Keratinocyte (primary cell): ENCODE measurements around the gene DDX54. TPM values are rescaled to one million over a fixed set of nuclear protein-coding genes. Genes with fewer than 3 reads are reported as not detected.

Experiments used
- DNase-seq: peaks from one replicate; pipeline ENCODE4 v3.0.0-alpha.2; 2011; ENCODE audit warnings: low read depth, missing footprints, low spot score
- FAIRE-seq: peaks from 2 replicates; lab custom pipeline; 2011; peaks lifted over from hg19 to GRCh38; lab: Jason Lieb, UNC
- H2AFZ ChIP-seq: 2 replicates; pipeline ENCODE4 v1.6.0; 2012; ENCODE audit warnings: low read length, control low read depth, inconsistent platforms; ENCODE audit not compliant: control insufficient read depth
- H3K27ac ChIP-seq: 2 replicates; pipeline ENCODE4 v1.5.1; 2011; ENCODE audit warnings: low read length; ENCODE audit not compliant: control insufficient read depth, insufficient read depth
- H3K27me3 ChIP-seq: 3 replicates; pipeline ENCODE4 v1.6.0; 2011; ENCODE audit warnings: low read length; ENCODE audit not compliant: control insufficient read depth, insufficient read depth; ENCODE audit errors: extremely low read depth
- H3K36me3 ChIP-seq, 2 experiments: 2 replicates in 1 of 2; 3 replicates in 1 of 2; pipeline ENCODE4 v1.5.1; 2011; ENCODE audit warnings: low read length in 2 of 2, mild to moderate bottlenecking in 1 of 2; ENCODE audit not compliant: control insufficient read depth in 2 of 2, insufficient read depth in 2 of 2; ENCODE audit errors: extremely low read depth in 1 of 2
- H3K4me1 ChIP-seq: 3 replicates; pipeline ENCODE4 v1.5.1; 2011; ENCODE audit warnings: low read length; ENCODE audit not compliant: control insufficient read depth, insufficient read depth; ENCODE audit errors: extremely low read depth
- H3K4me2 ChIP-seq: 3 replicates; pipeline ENCODE4 v1.6.0; 2011; ENCODE audit warnings: low read depth, low read length; ENCODE audit not compliant: control insufficient read depth, insufficient read depth; ENCODE audit errors: extremely low read depth
- H3K4me3 ChIP-seq, 3 experiments: fragments of 200-600 bp in 1 of 3; sonication (generic) in 1 of 3; 2 replicates in 2 of 3; 3 replicates in 1 of 3; pipeline ENCODE4 v1.5.1; 2011 to 2016; ENCODE audit warnings: low read length in 3 of 3, mild to moderate bottlenecking in 3 of 3, control low read depth in 2 of 3, inconsistent platforms in 1 of 3, low read depth in 1 of 3, mixed read lengths in 1 of 3, mixed run types in 1 of 3, moderate library complexity in 1 of 3; ENCODE audit not compliant: control insufficient read depth in 2 of 3, insufficient read depth in 2 of 3; ENCODE audit errors: extremely low read depth in 1 of 3
- H3K79me2 ChIP-seq: 2 replicates; pipeline ENCODE4 v1.6.0; 2012; ENCODE audit warnings: low read length; ENCODE audit not compliant: control insufficient read depth, insufficient read depth
- H3K9ac ChIP-seq: 3 replicates; pipeline ENCODE4 v1.6.0; 2011; ENCODE audit warnings: low read length; ENCODE audit not compliant: control insufficient read depth, insufficient read depth; ENCODE audit errors: extremely low read depth
- H3K9me1 ChIP-seq: 3 replicates; pipeline ENCODE4 v1.6.0; 2011; ENCODE audit warnings: low read length; ENCODE audit not compliant: control insufficient read depth, insufficient read depth; ENCODE audit errors: extremely low read depth
- H3K9me3 ChIP-seq: 2 replicates; pipeline ENCODE4 v1.5.1; 2012; ENCODE audit warnings: low read depth, low read length; ENCODE audit not compliant: control insufficient read depth
- H4K20me1 ChIP-seq: 3 replicates; pipeline ENCODE4 v1.6.0; 2011; ENCODE audit warnings: low read length; ENCODE audit not compliant: control insufficient read depth, insufficient read depth; ENCODE audit errors: extremely low read depth
- CTCF ChIP-seq, 3 experiments: IDR thresholded peaks in 1 of 3; conservative IDR thresholded peaks in 1 of 3; optimal IDR thresholded peaks in 1 of 3; 2 replicates in 2 of 3; 3 replicates in 1 of 3; pipeline versions ENCODE3 to v1.5.1; 2011; ENCODE audit warnings: low read length in 3 of 3, mild to moderate bottlenecking in 3 of 3, moderate library complexity in 2 of 3, control low read depth in 1 of 3, inconsistent platforms in 1 of 3; ENCODE audit not compliant: insufficient read depth in 2 of 3; ENCODE audit errors: extremely low read depth in 1 of 3
- EZH2 ChIP-seq: IDR thresholded peaks from one replicate; pipeline ENCODE4 v1.6.1; 2012; ENCODE audit warnings: inconsistent platforms, mild to moderate bottlenecking, low read length, moderate library complexity
- dilution Hi-C: fragments of 300-500 bp; cut with MboI; formaldehyde crosslinking; loops from one replicate; pipeline ENCODE4 v1.7.0; 2020; ENCODE audit warnings: low sequenced_read_pairs; ENCODE audit not compliant: extremely low pct_ligation_motif_present
- polyA plus RNA-seq, 5 experiments: library from polyadenylated mRNA; depleted of rRNA in 3 of 5; stranded (reverse) in 3 of 5; stranded (forward) in 1 of 5; unstranded in 1 of 5; fragments of >200 nt; gene quantifications; 1 replicate in 1 of 5; 2 replicates in 3 of 5; 3 replicates in 1 of 5; pipeline versions ENCODE4 v1.2.1 to v1.2.3, GENCODE V29; 2011 to 2012; ENCODE audit warnings: missing spikeins in 2 of 5, low read depth in 1 of 5, low replicate concordance in 1 of 5

DDX54 gene
- polyA plus RNA-seq, 1 donor (not counting 4 experiments of a cell fraction or from before 2014, with no cell fraction given), result 44.6 TPM

- Histone ChIP-seq H3K27ac (no peak overlapping the region), H3K27me3 (no peaks in the 10 kb centered on the region), H4K20me1 (peaks cover 2% of the 10 kb centered on the region), H3K9me3 (no peaks in the 10 kb centered on the region), H3K4me1 (no peaks in the 10 kb centered on the region), H2AFZ (no peak overlapping the region), H3K36me3 (peaks cover 60 to 69% of the 10 kb centered on the region in 2 experiments), H3K4me3 (no peak overlapping the region), H3K79me2 (no peaks in the 10 kb centered on the region), H3K9me1 (no peaks in the 10 kb centered on the region), H3K9ac (no peak overlapping the region), H3K4me2 (no peak overlapping the region)
- DNase-seq, result no peak
- dilution Hi-C loops, result loop anchor here (25.0 kb wide), 1 partner anchor 112 kb away; the partner anchor contains the start of gene DTX1
- FAIRE-seq, result no peak
- TF ChIP-seq CTCF (optimal IDR thresholded peaks at IDR 0.05 in 1 of 3, IDR thresholded peaks at IDR 0.05 in 1 of 3, conservative IDR thresholded peaks at IDR 0.05 in 1 of 3; ENCODE audit: extremely low read depth in 1 of 3, insufficient read depth in 2 of 3, low read length in 3 of 3) (peak; percentile 88 to 98 (median 95)), EZH2 (no peak)
These were observed 10.6 kb downstream of the DDX54 start for GRCh38 chr12:113174461-113175384.

GRCh38 chr12:113173081-113173698, 12.1 kb downstream of the DDX54 start:
- Histone ChIP-seq H3K4me2 (no peak overlapping the region), H4K20me1 (peaks cover 2% of the 10 kb centered on the region)
- dilution Hi-C loops, result loop anchor here (25.0 kb wide), 1 partner anchor 111 kb away; the partner anchor contains the start of gene DTX1

More at GRCh38 chr12:113173081-113173698, 12.1 kb downstream of the DDX54 start:
- Histone ChIP-seq H3K9me1 (no peaks in the 10 kb centered on the region), H3K4me1 (no peaks in the 10 kb centered on the region), H3K4me3 (no peak overlapping the region), H3K27me3 (no peaks in the 10 kb centered on the region), H3K9me3 (no peaks in the 10 kb centered on the region), H3K36me3 (peaks cover 52 to 69% of the 10 kb centered on the region in 2 experiments), H3K79me2 (no peaks in the 10 kb centered on the region), H3K9ac (no peak overlapping the region), H2AFZ (no peak overlapping the region), H3K27ac (no peak overlapping the region)
- FAIRE-seq (no peak), DNase-seq (no peak)
- TF ChIP-seq CTCF (optimal IDR thresholded peaks at IDR 0.05 in 1 of 3, IDR thresholded peaks at IDR 0.05 in 1 of 3, conservative IDR thresholded peaks at IDR 0.05 in 1 of 3; ENCODE audit: extremely low read depth in 1 of 3, insufficient read depth in 2 of 3, low read length in 3 of 3) (no peak), EZH2 (no peak)
